H9 (cell line): ENCODE results near the gene KIF22. TPM values are rescaled to one million over a fixed set of nuclear protein-coding genes. Genes with fewer than 3 reads are reported as not detected.
"Not testable (repeated sequence)": the region's sequence is repeated elsewhere in the genome, so short reads cannot be mapped to it uniquely, and the experiment has no call there.

Experiments
- DNase-seq: peaks from one replicate; pipeline ENCODE4 v3.0.0-alpha.2; 2017
- H2AFZ ChIP-seq: one replicate; pipeline ENCODE4 v1.6.1; 2013; ENCODE audit warnings: mild to moderate bottlenecking, low read length, control low read depth, moderate library complexity
- H2AK5ac ChIP-seq: 2 replicates; pipeline ENCODE4 v1.6.1; 2013; ENCODE audit warnings: low read length, control low read depth, mixed read lengths; ENCODE audit not compliant: insufficient read length
- H2BK120ac ChIP-seq: one replicate; pipeline ENCODE4 v1.6.1; 2013; ENCODE audit warnings: low read depth, mild to moderate bottlenecking, low read length, control low read depth, inconsistent platforms; ENCODE audit not compliant: poor library complexity, severe bottlenecking
- H2BK12ac ChIP-seq: 2 replicates; pipeline ENCODE4 v1.6.1; 2013; ENCODE audit warnings: low read length, control low read depth, mixed read lengths, low read depth; ENCODE audit not compliant: insufficient read length
- H2BK15ac ChIP-seq: 2 replicates; pipeline ENCODE4 v1.6.1; 2013; ENCODE audit warnings: low read depth, low read length, control low read depth
- H2BK20ac ChIP-seq: one replicate; pipeline ENCODE4 v1.6.1; 2013; ENCODE audit warnings: low read depth, mild to moderate bottlenecking, low read length, control low read depth, inconsistent platforms; ENCODE audit not compliant: poor library complexity, severe bottlenecking
- H2BK5ac ChIP-seq: 2 replicates; pipeline ENCODE4 v1.6.1; 2013; ENCODE audit warnings: low read length, control low read depth, mixed read lengths; ENCODE audit not compliant: insufficient read length
- H3K14ac ChIP-seq: 2 replicates; pipeline ENCODE4 v1.6.1; 2013; ENCODE audit warnings: low read length, control low read depth; ENCODE audit not compliant: insufficient read depth
- H3K18ac ChIP-seq: 2 replicates; pipeline ENCODE4 v1.6.1; 2013; ENCODE audit warnings: low read depth, mild to moderate bottlenecking, mixed read lengths, low read length, control low read depth; ENCODE audit not compliant: insufficient read length
- H3K23ac ChIP-seq: 2 replicates; pipeline ENCODE4 v1.6.1; 2013; ENCODE audit warnings: low read length, control low read depth, mixed read lengths, low read depth; ENCODE audit not compliant: insufficient read length
- H3K23me2 ChIP-seq: 2 replicates; pipeline ENCODE4 v1.6.1; 2013; ENCODE audit warnings: low read depth, mild to moderate bottlenecking, mixed read lengths, low read length, control low read depth; ENCODE audit not compliant: insufficient read length, poor library complexity, severe bottlenecking
- H3K27ac ChIP-seq: 2 replicates; pipeline ENCODE4 v1.5.1; 2013; ENCODE audit warnings: low read length, control low read depth, mixed read lengths, low read depth; ENCODE audit not compliant: insufficient read length
- H3K27me3 ChIP-seq: 2 replicates; pipeline ENCODE4 v1.6.1; 2013; ENCODE audit warnings: low read length, control low read depth, inconsistent platforms; ENCODE audit not compliant: insufficient read depth
- H3K4ac ChIP-seq: 2 replicates; pipeline ENCODE4 v1.6.1; 2013; ENCODE audit warnings: low read depth, mild to moderate bottlenecking, control low read depth, inconsistent platforms, low read length, moderate library complexity
- H3K4me1 ChIP-seq: 2 replicates; pipeline ENCODE4 v1.6.1; 2013; ENCODE audit warnings: low read length, control low read depth, inconsistent platforms; ENCODE audit not compliant: insufficient read depth
- H3K4me2 ChIP-seq: 2 replicates; pipeline ENCODE4 v1.6.1; 2013; ENCODE audit warnings: low read length, control low read depth, mixed read lengths; ENCODE audit not compliant: insufficient read length, insufficient read depth
- H3K56ac ChIP-seq: 2 replicates; pipeline ENCODE4 v1.6.1; 2013; ENCODE audit warnings: low read depth, mild to moderate bottlenecking, mixed read lengths, low read length, control low read depth; ENCODE audit not compliant: insufficient read length
- H3K79me1 ChIP-seq: 2 replicates; pipeline ENCODE4 v1.6.1; 2013; ENCODE audit warnings: low read depth, mild to moderate bottlenecking, moderate library complexity, low read length, control low read depth, inconsistent platforms; ENCODE audit not compliant: insufficient read depth, poor library complexity, severe bottlenecking
- H3K79me2 ChIP-seq: 2 replicates; pipeline ENCODE4 v1.6.1; 2013; ENCODE audit warnings: low read length, control low read depth, inconsistent platforms; ENCODE audit not compliant: insufficient read depth
- H3K9ac ChIP-seq: 2 replicates; pipeline ENCODE4 v1.6.1; 2013; ENCODE audit warnings: low read length, control low read depth, mixed read lengths; ENCODE audit not compliant: insufficient read length; ENCODE audit errors: extremely low read depth
- H3K9me3 ChIP-seq: one replicate; pipeline ENCODE4 v1.6.1; 2013; ENCODE audit warnings: low read depth, low read length, inconsistent platforms; ENCODE audit not compliant: control insufficient read depth
- H3T11ph ChIP-seq: one replicate; pipeline ENCODE4 v1.6.1; 2013; ENCODE audit warnings: mild to moderate bottlenecking, low read length, control low read depth, inconsistent platforms
- H4K20me1 ChIP-seq: one replicate; pipeline ENCODE4 v1.6.1; 2013; ENCODE audit not compliant: control insufficient read depth, insufficient read length, insufficient read depth
- H4K5ac ChIP-seq: 2 replicates; pipeline ENCODE4 v1.6.1; 2013; ENCODE audit warnings: low read depth, mild to moderate bottlenecking, mixed read lengths, low read length, control low read depth; ENCODE audit not compliant: insufficient read length
- H4K8ac ChIP-seq: replicated peaks from 2 replicates; pipeline ENCODE4 v1.6.1; 2013; ENCODE audit warnings: low read length, control low read depth, mixed read lengths, low read depth; ENCODE audit not compliant: insufficient read length
- H4K91ac ChIP-seq: 2 replicates; pipeline ENCODE4 v1.6.1; 2013; ENCODE audit warnings: low read depth, mild to moderate bottlenecking, moderate library complexity, mixed read lengths, low read length, control low read depth; ENCODE audit not compliant: insufficient read length
- H3K27ac Mint-ChIP-seq, 3 experiments: 2 replicates in 2 of 3; 3 replicates in 1 of 3; pipeline ENCODE4 v1.8.0; 2020 to 2021; ENCODE audit warnings: mixed read lengths in 3 of 3, mild to moderate bottlenecking in 1 of 3, moderate library complexity in 1 of 3
- H3K27me3 Mint-ChIP-seq: 2 replicates; pipeline ENCODE4 v1.8.0; 2021; ENCODE audit warnings: low read depth, mild to moderate bottlenecking, moderate library complexity, mixed read lengths
- H3K36me3 Mint-ChIP-seq, 3 experiments: 2 replicates in 2 of 3; 3 replicates in 1 of 3; pipeline ENCODE4 v1.8.0; 2020 to 2021; ENCODE audit warnings: low read depth in 3 of 3, mixed read lengths in 3 of 3; ENCODE audit not compliant: insufficient read depth in 1 of 3
- H3K4me1 Mint-ChIP-seq, 2 experiments: 2 replicates each; pipeline ENCODE4 v1.8.0; 2020; ENCODE audit warnings: mixed read lengths in 2 of 2
- H3K4me3 Mint-ChIP-seq, 2 experiments: 2 replicates in 1 of 2; 3 replicates in 1 of 2; pipeline ENCODE4 v1.8.0; 2020 to 2021; ENCODE audit warnings: mild to moderate bottlenecking in 2 of 2, mixed read lengths in 2 of 2, moderate library complexity in 1 of 2
- H3K9me3 Mint-ChIP-seq, 2 experiments: 2 replicates in 1 of 2; 3 replicates in 1 of 2; pipeline ENCODE4 v1.8.0; 2020; ENCODE audit warnings: mild to moderate bottlenecking in 2 of 2, mixed read lengths in 2 of 2, moderate library complexity in 1 of 2
- CTCF ChIP-seq: fragments of 200-600 bp; sonication (generic); conservative IDR thresholded peaks from 3 replicates; pipeline ENCODE4 v1.8.0; 2021; ENCODE audit warnings: antibody characterized with exemption, mild to moderate bottlenecking
- whole genome bisulfite sequencing: extraction: QIAGEN DNeasy Blood & Tissue Kit; methylation state at CpG from one replicate; pipeline ENCODE4 v1.1.7; 2013; ENCODE audit warnings: missing lambda C conversion rate, low lambda C conversion rate, mixed read lengths; ENCODE audit not compliant: insufficient read length; ENCODE audit errors: extremely low coverage; 5-methylcytosine and 5-hydroxymethylcytosine counted together
- total RNA-seq: library from RNA; stranded (reverse); gene quantifications from 2 replicates; pipeline ENCODE4 v1.2.1, GENCODE V29; 2021

The KIF22 gene
- total RNA-seq, 1 experiment from 2014 or later: 151 TPM

- Histone ChIP-seq H3K23ac (no peak within 1 kb of the TSS), H2BK12ac (no peak within 1 kb of the TSS), H4K91ac (no peak within 1 kb of the TSS), H3K27me3 (no peaks in the 10 kb centered on the region), H3K23me2 (no peaks in the 10 kb centered on the region), H3K9ac (no peak within 1 kb of the TSS), H3K79me2 (no peaks in the 10 kb centered on the region), H3K4me1 (no peaks in the 10 kb centered on the region), H3K9me3 (no peaks in the 10 kb centered on the region), H3T11ph (no peak within 1 kb of the TSS), H3K56ac (no peak within 1 kb of the TSS), H2BK5ac (no peak within 1 kb of the TSS), H3K4me2 (no peak within 1 kb of the TSS), H4K20me1 (no peaks in the 10 kb centered on the region), H2AFZ (no peak within 1 kb of the TSS), H4K8ac (no peak within 1 kb of the TSS), H3K14ac (no peak within 1 kb of the TSS), H2BK15ac (no peak within 1 kb of the TSS), H3K18ac (peak within 1 kb of the TSS; percentile 46), H3K79me1 (no peaks in the 10 kb centered on the region), H2BK20ac (no peak within 1 kb of the TSS), H3K27ac (no peak within 1 kb of the TSS), H3K4ac (no peak within 1 kb of the TSS), H2AK5ac (no peak within 1 kb of the TSS), H2BK120ac (no peak within 1 kb of the TSS), H4K5ac (no peak within 1 kb of the TSS)
- no peak for TF ChIP-seq CTCF
- peaks cover 19 to 31% (median 27%) of the 10 kb centered on the region in 3 experiments for H3K36me3 Mint-ChIP-seq
- peak within 1 kb of the TSS in 2 of 3 experiments; percentile 57 to 75; a peak in 4 of 7 replicates for H3K27ac Mint-ChIP-seq
- no peak for DNase-seq
- WGBS: no CpG with 5 or more reads among the region's 12 CpGs
- H3K4me1 Mint-ChIP-seq: peaks cover 0 to 16% of the 10 kb centered on the region in 2 experiments; a peak in 3 of 4 replicates
- H3K27me3 Mint-ChIP-seq: peaks cover 3% of the 10 kb centered on the region
- no peak within 1 kb of the TSS for H3K4me3 Mint-ChIP-seq
- H3K9me3 Mint-ChIP-seq: peaks cover 9 to 19% of the 10 kb centered on the region in 2 experiments; a peak in 4 of 5 replicates
Measured at GRCh38 chr16:29745853-29746345, 44.7 kb upstream of the KIF22 start, which contains the start of gene C16orf54. Gene C16orf54 (minus strand): TSS chr16:29745990. CDS start chr16:29744951, 1,039 bp downstream.

DNA sequence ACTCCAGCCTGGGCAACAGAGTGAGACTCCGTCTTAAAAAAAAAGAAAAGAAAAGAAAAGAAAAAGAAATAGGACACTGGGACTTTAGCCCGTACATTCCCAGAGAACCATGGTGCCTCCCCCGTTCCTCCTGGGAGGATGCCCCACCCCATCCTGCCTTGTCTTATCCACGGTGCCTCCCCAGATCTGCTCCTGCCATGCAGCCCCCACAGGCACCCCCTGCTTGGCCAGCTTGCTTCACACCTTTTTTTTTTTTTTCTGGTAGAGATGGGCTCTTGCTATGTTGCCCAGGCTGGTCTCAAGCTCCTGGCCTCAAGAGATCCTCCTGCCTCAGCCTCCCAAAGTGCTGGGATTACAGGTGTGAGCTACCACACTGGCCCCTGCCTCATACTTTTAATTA lies 44.0 kb upstream of the KIF22 start:
- not testable (repeated sequence) for H3K4me1 ChIP-seq, H4K8ac ChIP-seq, H3T11ph ChIP-seq, H3K27ac Mint-ChIP-seq, H2BK12ac ChIP-seq, H2BK20ac ChIP-seq, H2BK15ac ChIP-seq, H4K20me1 ChIP-seq, H3K4me2 ChIP-seq, H2BK5ac ChIP-seq, H4K5ac ChIP-seq, H3K23me2 ChIP-seq, H2AK5ac ChIP-seq, H3K27ac ChIP-seq, H3K4ac ChIP-seq, H3K14ac ChIP-seq, H3K27me3 ChIP-seq, H3K23ac ChIP-seq, H3K4me3 Mint-ChIP-seq, H3K9ac ChIP-seq, H3K79me1 ChIP-seq, H3K9me3 ChIP-seq, H3K56ac ChIP-seq, H4K91ac ChIP-seq, H3K79me2 ChIP-seq, H3K27me3 Mint-ChIP-seq, H2BK120ac ChIP-seq, H3K18ac ChIP-seq, H2AFZ ChIP-seq, DNase-seq
- Mint-ChIP-seq H3K4me1 (peaks cover 0 to 16% of the 10 kb centered on the region in 2 experiments; a peak in 3 of 4 replicates), H3K9me3 (peaks cover 9 to 19% of the 10 kb centered on the region in 2 experiments; a peak in 4 of 5 replicates), H3K36me3 (peaks cover 15 to 25% (median 21%) of the 10 kb centered on the region in 3 experiments)
- no CpG with 5 or more reads among the region's 4 CpGs for WGBS
